HEK293 (cell line): ENCODE data around the gene HSPB6.

Experiments
- CTCF ChIA-PET: fragments of 350-600 bp; formaldehyde crosslinking; extraction: SDS; loops from one replicate; lab custom pipeline; 2021; ENCODE audit warnings: antibody characterized with exemption; lab: Yijun Ruan, JAX
- POLR2A ChIA-PET: fragments of 300-600 bp; formaldehyde crosslinking; extraction: SDS; loops from one replicate; lab custom pipeline; 2020; ENCODE audit warnings: antibody characterized with exemption, inconsistent platforms; lab: Yijun Ruan, JAX
- H3K27ac ChIP-seq: fragments of 200-500 bp; sonication (Bioruptor generic); 2 replicates; pipeline ENCODE4 v1.5.1; 2014; ENCODE audit warnings: low read depth, low read length, control low read depth, inconsistent platforms; ENCODE audit errors: extremely low read depth
- H3K36me3 ChIP-seq, 2 experiments: fragments of 200-500 bp in 1 of 2; sonication (Bioruptor generic) in 1 of 2; 1 replicate in 1 of 2; 2 replicates in 1 of 2; pipeline ENCODE4 v1.5.1; 2014 to 2017; ENCODE audit warnings: inconsistent platforms in 2 of 2, low read length in 2 of 2; ENCODE audit not compliant: control insufficient read depth in 2 of 2, insufficient read depth in 1 of 2
- H3K4me1 ChIP-seq: fragments of 200-500 bp; sonication (Bioruptor generic); 2 replicates; pipeline ENCODE4 v1.5.1; 2014; ENCODE audit warnings: mild to moderate bottlenecking, low read length, inconsistent platforms; ENCODE audit not compliant: control insufficient read depth, insufficient read depth
- H3K4me3 ChIP-seq: 2 replicates; pipeline ENCODE4 v1.5.1; 2011; ENCODE audit warnings: low read depth, mild to moderate bottlenecking, control low read depth, low read length, moderate library complexity
- H3K9me3 ChIP-seq: fragments of 200-500 bp; sonication (Bioruptor generic); 2 replicates; pipeline ENCODE4 v1.5.1; 2014; ENCODE audit warnings: low read depth, low read length, inconsistent platforms; ENCODE audit not compliant: control insufficient read depth, insufficient read depth
- GLIS2 ChIP-seq: fragments of 450-650 bp; formaldehyde crosslinking; IDR thresholded peaks from 2 replicates; pipeline ENCODE4 v1.5.1; 2016; ENCODE audit warnings: missing biosample characterization, missing genetic modification characterization
- ZBTB48 ChIP-seq: fragments of 450-650 bp; formaldehyde crosslinking; IDR thresholded peaks from 2 replicates; pipeline ENCODE4 v1.5.1; 2016; ENCODE audit warnings: missing biosample characterization, missing genetic modification characterization
- ZBTB6 ChIP-seq: fragments of 450-650 bp; formaldehyde crosslinking; IDR thresholded peaks from 2 replicates; pipeline ENCODE4 v1.5.1; 2017; ENCODE audit warnings: missing biosample characterization, missing genetic modification characterization
- ZFP3 ChIP-seq: fragments of 450-650 bp; formaldehyde crosslinking; IDR thresholded peaks from 2 replicates; pipeline ENCODE4 v1.5.1; 2016; ENCODE audit warnings: low read depth, missing biosample characterization, missing genetic modification characterization
- ZNF223 ChIP-seq: fragments of 450-650 bp; formaldehyde crosslinking; IDR thresholded peaks from 2 replicates; pipeline ENCODE4 v1.5.1; 2016; ENCODE audit warnings: missing biosample characterization, missing genetic modification characterization
- ZNF394 ChIP-seq: fragments of 450-650 bp; formaldehyde crosslinking; IDR thresholded peaks from 2 replicates; pipeline ENCODE4 v1.5.1; 2016; ENCODE audit warnings: missing biosample characterization, missing genetic modification characterization, mild to moderate bottlenecking, moderate library complexity, borderline replicate concordance
- ZNF600 ChIP-seq: fragments of 450-650 bp; formaldehyde crosslinking; IDR thresholded peaks from 2 replicates; pipeline ENCODE4 v1.5.1; 2016; ENCODE audit warnings: missing biosample characterization, missing genetic modification characterization
- ZNF658 ChIP-seq: fragments of 450-650 bp; formaldehyde crosslinking; IDR thresholded peaks from 2 replicates; pipeline ENCODE4; 2016; ENCODE audit warnings: missing biosample characterization, missing genetic modification characterization
- ZSCAN23 ChIP-seq: fragments of 450-650 bp; formaldehyde crosslinking; IDR thresholded peaks from 2 replicates; pipeline ENCODE4 v1.5.1; 2016; ENCODE audit warnings: missing biosample characterization, missing genetic modification characterization
- TF ChIP-seq, protein P1 (sequence below): fragments of 450-650 bp; formaldehyde crosslinking; IDR thresholded peaks from 2 replicates; pipeline ENCODE4 v1.5.1; 2016; ENCODE audit warnings: missing biosample characterization, missing genetic modification characterization
- TF ChIP-seq, protein P2 (sequence below): IDR thresholded peaks from 2 replicates; pipeline ENCODE4 v1.6.1; 2011; ENCODE audit warnings: mild to moderate bottlenecking, low read depth, low read length, borderline replicate concordance

HSPB6 gene

DNA sequence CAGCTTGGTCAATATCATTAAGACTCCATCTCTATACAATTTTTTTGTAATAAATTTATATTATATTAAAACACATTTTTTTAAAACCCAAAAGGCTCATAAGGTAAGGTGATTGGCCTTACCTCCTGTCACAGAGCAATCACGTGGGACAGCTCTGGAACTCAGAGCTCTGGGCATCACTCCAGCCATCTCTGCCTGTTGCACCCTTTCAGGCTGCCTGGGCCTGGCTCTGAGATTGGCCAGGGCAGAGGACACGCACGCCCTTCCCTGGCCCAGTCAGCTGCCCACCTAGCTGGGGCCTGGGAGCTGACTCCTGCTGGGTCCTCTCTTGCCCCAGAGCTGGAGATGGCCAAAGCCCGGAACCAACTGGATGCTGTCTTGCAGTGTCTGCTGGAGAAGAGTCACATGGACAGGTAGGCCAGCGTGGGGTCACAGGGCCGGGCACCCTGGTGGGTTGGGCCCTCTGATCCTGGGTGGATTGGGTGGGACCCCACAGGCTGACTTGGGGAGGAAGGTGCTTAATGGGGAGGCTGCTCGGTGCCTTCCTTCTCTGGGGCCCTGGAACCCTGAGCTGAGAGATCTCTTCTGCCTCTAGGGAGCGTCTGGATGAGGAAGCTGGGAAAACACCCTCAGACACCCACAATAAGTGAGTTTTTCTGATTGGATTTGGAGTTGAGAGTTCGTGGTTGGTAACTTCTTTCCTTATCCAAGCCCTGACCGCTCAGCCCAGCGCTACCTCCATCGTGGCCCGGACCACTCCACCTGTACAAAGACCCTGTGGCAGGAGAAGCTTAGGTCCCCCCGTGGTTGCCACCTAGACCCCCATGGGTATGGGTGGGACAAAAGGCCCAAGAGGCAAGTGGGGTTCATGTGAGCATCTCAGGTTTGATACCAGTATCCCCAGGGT is 4.7 kb downstream of the HSPB6 start:
- POLR2A ChIA-PET: interaction anchor here (0.7 to 4.1 kb wide), 4 partner anchors 12 to 213 kb away, joined by 3 to 34 read pairs (median 4); no protein-coding TSS in a partner anchor
- TF ChIP-seq GLIS2 (tag by site-specific recombination): no peak
- no peak for TF ChIP-seq ZSCAN23
- 0 out of 2 replicates have a peak, but pooled peaks have one; percentile 33 for TF ChIP-seq ZBTB48 (tag by site-specific recombination)
- TF ChIP-seq, protein P1, sequence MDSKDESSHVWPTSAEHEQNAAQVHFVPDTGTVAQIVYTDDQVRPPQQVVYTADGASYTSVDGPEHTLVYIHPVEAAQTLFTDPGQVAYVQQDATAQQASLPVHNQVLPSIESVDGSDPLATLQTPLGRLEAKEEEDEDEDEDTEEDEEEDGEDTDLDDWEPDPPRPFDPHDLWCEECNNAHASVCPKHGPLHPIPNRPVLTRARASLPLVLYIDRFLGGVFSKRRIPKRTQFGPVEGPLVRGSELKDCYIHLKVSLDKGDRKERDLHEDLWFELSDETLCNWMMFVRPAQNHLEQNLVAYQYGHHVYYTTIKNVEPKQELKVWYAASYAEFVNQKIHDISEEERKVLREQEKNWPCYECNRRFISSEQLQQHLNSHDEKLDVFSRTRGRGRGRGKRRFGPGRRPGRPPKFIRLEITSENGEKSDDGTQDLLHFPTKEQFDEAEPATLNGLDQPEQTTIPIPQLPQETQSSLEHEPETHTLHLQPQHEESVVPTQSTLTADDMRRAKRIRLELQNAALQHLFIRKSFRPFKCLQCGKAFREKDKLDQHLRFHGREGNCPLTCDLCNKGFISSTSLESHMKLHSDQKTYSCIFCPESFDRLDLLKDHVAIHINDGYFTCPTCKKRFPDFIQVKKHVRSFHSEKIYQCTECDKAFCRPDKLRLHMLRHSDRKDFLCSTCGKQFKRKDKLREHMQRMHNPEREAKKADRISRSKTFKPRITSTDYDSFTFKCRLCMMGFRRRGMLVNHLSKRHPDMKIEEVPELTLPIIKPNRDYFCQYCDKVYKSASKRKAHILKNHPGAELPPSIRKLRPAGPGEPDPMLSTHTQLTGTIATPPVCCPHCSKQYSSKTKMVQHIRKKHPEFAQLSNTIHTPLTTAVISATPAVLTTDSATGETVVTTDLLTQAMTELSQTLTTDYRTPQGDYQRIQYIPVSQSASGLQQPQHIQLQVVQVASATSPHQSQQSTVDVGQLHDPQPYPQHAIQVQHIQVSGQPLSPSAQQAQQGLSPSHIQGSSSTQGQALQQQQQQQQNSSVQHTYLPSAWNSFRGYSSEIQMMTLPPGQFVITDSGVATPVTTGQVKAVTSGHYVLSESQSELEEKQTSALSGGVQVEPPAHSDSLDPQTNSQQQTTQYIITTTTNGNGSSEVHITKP (tag by site-specific recombination): no peak
- 0 out of 2 replicates have a peak, but pooled peaks have one; percentile 55 for TF ChIP-seq ZNF223 (tag by site-specific recombination)
- TF ChIP-seq, protein P2, sequence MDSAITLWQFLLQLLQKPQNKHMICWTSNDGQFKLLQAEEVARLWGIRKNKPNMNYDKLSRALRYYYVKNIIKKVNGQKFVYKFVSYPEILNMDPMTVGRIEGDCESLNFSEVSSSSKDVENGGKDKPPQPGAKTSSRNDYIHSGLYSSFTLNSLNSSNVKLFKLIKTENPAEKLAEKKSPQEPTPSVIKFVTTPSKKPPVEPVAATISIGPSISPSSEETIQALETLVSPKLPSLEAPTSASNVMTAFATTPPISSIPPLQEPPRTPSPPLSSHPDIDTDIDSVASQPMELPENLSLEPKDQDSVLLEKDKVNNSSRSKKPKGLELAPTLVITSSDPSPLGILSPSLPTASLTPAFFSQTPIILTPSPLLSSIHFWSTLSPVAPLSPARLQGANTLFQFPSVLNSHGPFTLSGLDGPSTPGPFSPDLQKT: no peak
- TF ChIP-seq, all 188 proteins: peak for 2

DNA sequence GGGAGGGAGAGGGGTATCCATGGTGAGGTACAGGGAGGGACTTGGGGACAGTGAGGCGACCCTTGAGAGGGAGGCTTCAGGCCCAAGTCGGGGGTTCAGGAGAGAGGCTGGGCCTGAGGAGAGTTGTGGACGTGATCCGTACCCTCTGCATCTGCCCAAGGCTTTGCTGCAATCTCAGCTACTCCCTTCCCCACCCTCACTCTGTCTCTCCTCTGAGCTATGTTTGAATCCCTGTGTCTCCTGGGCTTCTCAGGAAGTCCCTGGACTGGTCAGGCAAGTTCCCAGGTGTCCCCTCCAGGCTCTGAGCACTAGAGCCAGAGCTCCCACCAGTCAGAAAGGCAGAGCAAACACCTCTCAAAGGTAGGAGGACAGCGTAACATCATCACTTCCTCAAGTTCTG is 6.7 kb downstream of the HSPB6 start:
- peak overlapping the region; percentile 17; the same call in 1 of the 2 replicates for H3K27ac ChIP-seq
- peaks cover 22% of the 10 kb centered on the region for H3K4me1 ChIP-seq
- ChIA-PET POLR2A (interaction anchor here (0.6 to 4.1 kb wide), 3 partner anchors 10 to 243 kb away, joined by 3 to 34 read pairs (median 3); no protein-coding TSS in a partner anchor), CTCF (interaction anchor here (0.7 to 1.0 kb wide), 2 partner anchors 23 to 56 kb away, joined by 3 read pairs; no protein-coding TSS in a partner anchor)
- no peaks in the 10 kb centered on the region; the same call in none of the 2 replicates for H3K9me3 ChIP-seq
- no peak overlapping the region for H3K4me3 ChIP-seq
- no peak for TF ChIP-seq ZFP3 (tag by site-specific recombination)
- peak; percentile 87 for TF ChIP-seq ZNF394 (tag by site-specific recombination)
- no peak for TF ChIP-seq ZBTB6
- TF ChIP-seq ZNF600 (tag by site-specific recombination): peak; percentile 60
- 0 out of 2 replicates have a peak, but pooled peaks have one; percentile 23 for TF ChIP-seq ZNF658 (tag by site-specific recombination)
- H3K36me3 ChIP-seq: peaks cover 29 to 65% of the 10 kb centered on the region in 2 experiments

More for the DNA sequence above, 4.7 kb downstream of the HSPB6 start:
- Histone ChIP-seq H3K27ac (0 out of 2 replicates have a peak overlapping the region, but pooled peaks have one; percentile 2), H3K4me3 (no peak overlapping the region), H3K9me3 (no peaks in the 10 kb centered on the region; the same call in none of the 2 replicates), H3K36me3 (peaks cover 39 to 62% of the 10 kb centered on the region in 2 experiments), H3K4me1 (peaks cover 19% of the 10 kb centered on the region)
- CTCF ChIA-PET: interaction anchor here (0.6 to 2.3 kb wide), 6 partner anchors 21 to 820 kb away, joined by 3 to 7 read pairs (median 4); no protein-coding TSS in a partner anchor
